GM12878 (cell line): Measurements from ENCODE around the gene HSCB.
"Not testable (repeated sequence)": the region's sequence is repeated elsewhere in the genome, so short reads cannot be mapped to it uniquely, and the experiment has no call there.

Source experiments
- ASH2L ChIP-seq: fragments of 300-600, 200-600 bp; sonication (generic); IDR thresholded peaks from 2 replicates; pipeline ENCODE4 v1.6.1; 2017; ENCODE audit warnings: low read depth, mild to moderate bottlenecking, borderline replicate concordance
- PAX8 ChIP-seq: fragments of 450-650 bp; IDR thresholded peaks from 2 replicates; pipeline ENCODE4 v1.6.1; 2017; ENCODE audit warnings: mild to moderate bottlenecking, moderate library complexity
- REST ChIP-seq: IDR thresholded peaks from 2 replicates; pipeline ENCODE4 v1.6.1; 2012; ENCODE audit warnings: mild to moderate bottlenecking, low read depth, low read length

- not testable (repeated sequence) for TF ChIP-seq REST, PAX8, ASH2L
Measured at GRCh38 chr22:28805426-28805825, 63.6 kb downstream of the HSCB start.
